ENCODE measurements around the gene LLCFC1. TPM values are rescaled to one million over a fixed set of nuclear protein-coding genes. Genes with fewer than 3 reads are reported as not detected.

The LLCFC1 gene
- total RNA-seq, 1 donor from 2014 or later = not detected

DNA sequence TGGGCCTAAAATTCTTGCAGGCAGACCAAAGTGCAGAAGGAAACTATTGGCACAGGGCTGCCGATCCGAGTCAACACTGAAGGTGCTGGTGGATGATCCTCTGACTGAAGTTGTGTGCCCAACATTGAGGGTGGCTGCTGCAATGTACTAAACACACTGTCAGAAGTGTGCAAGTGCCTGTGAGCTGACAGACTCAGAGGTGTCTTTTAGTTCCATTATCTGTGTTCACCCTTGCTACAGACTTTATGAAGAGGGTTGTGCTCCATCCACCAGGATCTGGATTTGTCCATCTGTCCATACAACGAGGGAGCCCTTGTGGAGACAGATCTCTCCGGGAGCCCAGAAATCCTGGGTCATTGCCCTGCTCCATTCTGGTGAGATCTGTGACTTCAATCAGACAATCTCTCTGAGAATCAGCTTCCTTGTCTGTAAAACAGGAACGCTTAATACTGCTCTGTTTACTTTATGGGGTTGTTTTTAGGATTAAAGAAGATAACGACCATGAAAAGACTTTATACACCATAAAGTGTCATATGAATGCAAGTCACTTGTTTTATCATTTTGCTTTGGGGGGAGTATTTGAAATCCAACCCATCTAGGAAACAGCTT is 44.2 kb upstream of the LLCFC1 start:
- DNase-seq (ENCODE audit: low read depth) = no peak
- TF ChIP-seq, protein P1, sequence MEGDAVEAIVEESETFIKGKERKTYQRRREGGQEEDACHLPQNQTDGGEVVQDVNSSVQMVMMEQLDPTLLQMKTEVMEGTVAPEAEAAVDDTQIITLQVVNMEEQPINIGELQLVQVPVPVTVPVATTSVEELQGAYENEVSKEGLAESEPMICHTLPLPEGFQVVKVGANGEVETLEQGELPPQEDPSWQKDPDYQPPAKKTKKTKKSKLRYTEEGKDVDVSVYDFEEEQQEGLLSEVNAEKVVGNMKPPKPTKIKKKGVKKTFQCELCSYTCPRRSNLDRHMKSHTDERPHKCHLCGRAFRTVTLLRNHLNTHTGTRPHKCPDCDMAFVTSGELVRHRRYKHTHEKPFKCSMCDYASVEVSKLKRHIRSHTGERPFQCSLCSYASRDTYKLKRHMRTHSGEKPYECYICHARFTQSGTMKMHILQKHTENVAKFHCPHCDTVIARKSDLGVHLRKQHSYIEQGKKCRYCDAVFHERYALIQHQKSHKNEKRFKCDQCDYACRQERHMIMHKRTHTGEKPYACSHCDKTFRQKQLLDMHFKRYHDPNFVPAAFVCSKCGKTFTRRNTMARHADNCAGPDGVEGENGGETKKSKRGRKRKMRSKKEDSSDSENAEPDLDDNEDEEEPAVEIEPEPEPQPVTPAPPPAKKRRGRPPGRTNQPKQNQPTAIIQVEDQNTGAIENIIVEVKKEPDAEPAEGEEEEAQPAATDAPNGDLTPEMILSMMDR (conservative IDR thresholded peaks at IDR 0.05; ENCODE audit: low read depth, low read length) = no peak

DNA sequence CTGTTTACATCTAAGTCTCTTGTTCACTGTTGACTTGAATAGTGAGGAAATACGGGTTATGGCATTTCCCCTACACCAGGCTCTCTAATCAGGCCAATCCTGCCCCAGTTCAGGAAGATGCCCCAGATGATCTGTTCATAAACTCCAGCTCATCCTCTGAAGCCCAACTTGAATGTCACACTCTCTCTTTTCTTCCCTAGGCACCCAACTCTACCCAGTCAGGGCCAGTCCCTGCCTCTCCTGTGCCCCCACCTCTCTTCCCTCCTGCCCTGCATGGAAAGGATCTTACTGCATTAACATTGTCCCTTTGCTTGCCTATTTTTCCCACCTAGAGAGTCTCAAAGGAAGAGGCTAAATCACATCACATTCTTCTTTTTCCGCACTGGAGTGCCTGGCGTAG is 43.1 kb upstream of the LLCFC1 start:
- no peak overlapping the region for H3K4me3 ChIP-seq (ENCODE audit: low read depth, low read length)
- TF ChIP-seq, protein P1 (conservative IDR thresholded peaks at IDR 0.05; ENCODE audit: low read depth, low read length) = no peak
- no peak for DNase-seq (ENCODE audit: low read depth)

More for the DNA sequence above, 44.2 kb upstream of the LLCFC1 start:
- no peak overlapping the region for H3K4me3 ChIP-seq (ENCODE audit: low read depth, low read length)

DNA sequence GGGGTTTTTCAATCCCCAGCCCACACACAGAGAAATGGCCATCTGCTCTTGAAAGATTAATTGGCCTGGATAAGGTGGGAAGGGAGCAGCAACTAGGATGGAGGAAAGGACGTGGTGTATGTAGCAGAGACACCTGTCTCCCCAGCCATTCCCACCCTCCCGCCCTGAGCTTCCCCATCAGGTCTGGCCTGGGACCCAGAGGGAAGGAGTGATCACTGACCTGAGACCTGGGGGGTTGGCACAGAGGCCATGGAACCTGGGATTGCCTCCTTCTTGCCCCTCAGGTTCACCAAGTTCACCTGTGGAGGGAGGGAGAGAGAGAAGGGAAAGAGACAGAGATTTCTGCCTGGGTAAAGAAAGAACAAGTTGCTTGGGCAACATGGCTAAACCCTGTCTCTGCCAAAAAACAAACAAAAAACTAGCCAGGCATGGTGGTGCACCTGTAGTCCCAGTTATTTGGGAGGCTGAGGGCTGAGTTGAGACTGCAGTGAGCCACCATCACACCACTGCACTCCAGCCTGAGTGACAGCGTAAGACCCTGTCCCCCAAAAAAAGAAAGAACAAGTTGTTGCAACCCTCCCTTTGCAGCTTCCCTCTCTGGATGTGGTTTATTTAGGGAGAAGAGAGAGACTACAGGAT is 42.4 kb upstream of the LLCFC1 start:
- H3K4me3 ChIP-seq (ENCODE audit: low read depth, low read length) = no peak overlapping the region
- no peak for DNase-seq (ENCODE audit: low read depth)
- TF ChIP-seq, protein P1 (conservative IDR thresholded peaks at IDR 0.05; ENCODE audit: low read depth, low read length) = no peak

DNA sequence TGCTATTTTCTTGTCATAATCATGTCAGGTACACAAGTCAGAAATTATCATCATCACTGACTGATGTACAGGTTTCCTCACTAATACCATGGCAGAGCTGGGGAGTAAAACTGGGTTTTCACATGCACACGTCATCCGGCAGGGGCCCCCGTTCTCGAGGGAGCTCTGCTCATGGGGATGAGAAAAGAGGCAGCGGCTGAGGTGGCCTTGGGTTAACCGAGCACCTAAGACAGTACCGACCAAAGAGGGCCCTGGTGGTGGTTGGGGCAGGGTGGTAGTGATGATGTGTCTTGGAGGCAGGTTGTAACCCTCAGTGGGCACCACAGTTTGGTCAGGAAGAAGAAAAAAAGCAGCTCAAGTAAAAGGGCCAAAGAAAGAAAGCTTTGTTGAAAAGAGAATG is 41.6 kb upstream of the LLCFC1 start:
- TF ChIP-seq, protein P1 (conservative IDR thresholded peaks at IDR 0.05; ENCODE audit: low read depth, low read length) = no peak
- DNase-seq (ENCODE audit: low read depth) = no peak

GRCh38 chr7:142898377-142899170 is 40.7 kb upstream of the LLCFC1 start:
- DNase-seq (ENCODE audit: low read depth) = no peak
- TF ChIP-seq, protein P1 (conservative IDR thresholded peaks at IDR 0.05; ENCODE audit: low read depth, low read length) = no peak
- H3K4me3 ChIP-seq (ENCODE audit: low read depth, low read length) = no peak overlapping the region

More for the DNA sequence above, 41.6 kb upstream of the LLCFC1 start:
- no peak overlapping the region for H3K4me3 ChIP-seq (ENCODE audit: low read depth, low read length)

DNA sequence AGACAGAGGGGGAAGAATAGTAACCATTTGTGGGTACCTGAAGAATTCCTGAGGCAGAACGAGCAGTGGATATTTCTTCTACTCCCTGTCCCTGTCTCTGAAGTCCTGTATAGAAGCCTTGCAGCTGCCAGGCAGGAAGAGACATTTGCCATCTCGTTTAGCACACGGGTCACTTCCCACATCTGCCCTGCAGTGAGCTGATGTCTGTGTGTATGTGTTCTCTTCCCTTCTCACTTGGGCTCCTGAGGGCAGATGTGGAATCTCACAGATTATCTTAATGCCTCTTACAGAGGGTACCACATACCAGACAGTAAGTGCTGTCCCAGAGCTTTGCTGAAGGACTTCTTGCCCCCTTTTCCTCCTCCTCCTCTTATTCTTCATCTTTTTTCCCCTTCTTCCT is 39.6 kb upstream of the LLCFC1 start:
- H3K4me3 ChIP-seq (ENCODE audit: low read depth, low read length) = no peak overlapping the region
- DNase-seq (ENCODE audit: low read depth) = no peak
- TF ChIP-seq, protein P1 (conservative IDR thresholded peaks at IDR 0.05; ENCODE audit: low read depth, low read length) = no peak

Measured in epithelial cell of proximal tubule (primary cell).